K562 (cell line): ENCODE data around the gene LLGL2. TPM values are rescaled to one million over a fixed set of nuclear protein-coding genes. Genes with fewer than 3 reads are reported as not detected.

Experiments
- BACH1 ChIP-seq: fragments of 200-800 bp; sonication (Bioruptor generic); IDR thresholded peaks from 2 replicates; pipeline ENCODE4 v1.6.1; 2016; ENCODE audit warnings: missing genetic modification characterization, missing compliant biosample characterization
- BRD4 ChIP-seq: fragments of 200-600 bp; sonication (generic); IDR thresholded peaks from 2 replicates; pipeline ENCODE4 v1.6.1; 2017; ENCODE audit warnings: inconsistent platforms
- CGGBP1 ChIP-seq: fragments of 250-450 bp; sonication (Bioruptor Pico); IDR thresholded peaks from 2 replicates; pipeline ENCODE4 v1.9.0; 2021; ENCODE audit warnings: mild to moderate bottlenecking
- CHD7 ChIP-seq: fragments of 200-600 bp; sonication (generic); IDR thresholded peaks from one replicate; pipeline ENCODE4 v1.6.1; 2012; ENCODE audit warnings: mild to moderate bottlenecking, low read depth, low read length, inconsistent platforms
- HMGN3 ChIP-seq: IDR thresholded peaks from 2 replicates; pipeline ENCODE4 v1.6.1; 2011; ENCODE audit warnings: borderline replicate concordance, low read depth, mild to moderate bottlenecking, mixed read lengths, low read length; ENCODE audit not compliant: insufficient read length; ENCODE audit errors: extremely low read depth
- NFIC ChIP-seq: fragments of 450-650 bp; IDR thresholded peaks from 2 replicates; pipeline ENCODE4 v1.6.1; 2017; ENCODE audit warnings: mild to moderate bottlenecking, inconsistent platforms
- THAP12 ChIP-seq: fragments of 250-450 bp; sonication (Bioruptor Pico); IDR thresholded peaks from 2 replicates; pipeline ENCODE4 v1.9.0; 2021; ENCODE audit warnings: mild to moderate bottlenecking, inconsistent platforms
- USF1 ChIP-seq: sonication (generic); formaldehyde crosslinking; IDR thresholded peaks from 2 replicates; pipeline ENCODE4 v1.9.0; 2022; ENCODE audit warnings: mild to moderate bottlenecking, missing genetic modification reagents
- ZNF124 ChIP-seq: sonication (generic); formaldehyde crosslinking; IDR thresholded peaks from 2 replicates; pipeline ENCODE4 v1.8.1; 2022; ENCODE audit warnings: missing genetic modification reagents
- ZNF57 ChIP-seq: fragments of 450-650 bp; formaldehyde crosslinking; IDR thresholded peaks from 2 replicates; pipeline ENCODE4 v1.4.0; 2020; ENCODE audit warnings: mild to moderate bottlenecking, moderate library complexity
- ZNF707 ChIP-seq: fragments of 250-450 bp; sonication (Bioruptor Pico); conservative IDR thresholded peaks from 2 replicates; pipeline ENCODE4 v1.8.0; 2022; ENCODE audit warnings: inconsistent platforms, mild to moderate bottlenecking, moderate library complexity
- ZNF830 ChIP-seq: fragments of 250-450 bp; sonication (Bioruptor Pico); IDR thresholded peaks from 2 replicates; pipeline ENCODE4 v1.5.0; 2021; ENCODE audit warnings: mild to moderate bottlenecking
- ZZZ3 ChIP-seq: fragments of 450-650 bp; IDR thresholded peaks from 2 replicates; pipeline ENCODE4 v1.6.1; 2016; ENCODE audit warnings: antibody characterized with exemption, mild to moderate bottlenecking, moderate library complexity
- polyA plus RNA-seq, 8 experiments: library from polyadenylated mRNA; depleted of rRNA in 4 of 8; stranded (reverse) in 5 of 8; unstranded in 3 of 8; fragments of >200 nt; fragmentation: Nextera tagmentation in 2 of 8; fragmentation: Illumina TruSeq in 1 of 8; extraction: Ambion mirVana in 2 of 8; extraction: Trizol in 1 of 8; gene quantifications; 2 replicates each; pipeline versions ENCODE4 v1.2.1 to v1.2.3, GENCODE V29; 2011 to 2014; ENCODE audit warnings: inconsistent platforms in 1 of 8, missing spikeins in 1 of 8
- total RNA-seq, 7 experiments: library from RNA; depleted of rRNA in 6 of 7; stranded (reverse); fragments of >200 nt in 6 of 7; fragmentation: Illumina TruSeq in 2 of 7; extraction: Trizol in 2 of 7; gene quantifications; 2 replicates each; pipeline versions ENCODE4 v1.2.1 to v1.2.3, GENCODE V29; 2011 to 2021; ENCODE audit warnings: low replicate concordance in 1 of 7

Gene LLGL2
- total and polyA plus RNA-seq, 9 of the 15 experiments (the other 6 are each of a cell fraction or from before 2014, with no cell fraction given): 0.32 to 24.4 (median 10.2) TPM

- TF ChIP-seq CHD7 (no peak), BRD4 (no peak), ZNF830 (CRISPR knock-in tag) (no peak), BACH1 (tag) (no peak), HMGN3 (peak; percentile 11), THAP12 (0 out of 2 replicates have a peak, but pooled peaks have one; percentile 18), NFIC (0 out of 2 replicates have a peak, but pooled peaks have one; percentile 5), ZNF57 (CRISPR knock-in tag) (no peak), USF1 (CRISPR knock-in tag) (no peak), CGGBP1 (CRISPR knock-in tag) (no peak), ZZZ3 (no peak), ZNF124 (no peak), ZNF707 (CRISPR knock-in tag) (no peak)
Observed at GRCh38 chr17:75588596-75589011, 63.1 kb downstream of the LLGL2 start (continued).
